SIG-M5 (cell line): Measurements from ENCODE around the gene ANKDD1A.

Experiments
- DNase-seq: peaks from one replicate; lab custom pipeline; 2025; lab: John Stamatoyannopoulos, UW

The ANKDD1A gene

DNA sequence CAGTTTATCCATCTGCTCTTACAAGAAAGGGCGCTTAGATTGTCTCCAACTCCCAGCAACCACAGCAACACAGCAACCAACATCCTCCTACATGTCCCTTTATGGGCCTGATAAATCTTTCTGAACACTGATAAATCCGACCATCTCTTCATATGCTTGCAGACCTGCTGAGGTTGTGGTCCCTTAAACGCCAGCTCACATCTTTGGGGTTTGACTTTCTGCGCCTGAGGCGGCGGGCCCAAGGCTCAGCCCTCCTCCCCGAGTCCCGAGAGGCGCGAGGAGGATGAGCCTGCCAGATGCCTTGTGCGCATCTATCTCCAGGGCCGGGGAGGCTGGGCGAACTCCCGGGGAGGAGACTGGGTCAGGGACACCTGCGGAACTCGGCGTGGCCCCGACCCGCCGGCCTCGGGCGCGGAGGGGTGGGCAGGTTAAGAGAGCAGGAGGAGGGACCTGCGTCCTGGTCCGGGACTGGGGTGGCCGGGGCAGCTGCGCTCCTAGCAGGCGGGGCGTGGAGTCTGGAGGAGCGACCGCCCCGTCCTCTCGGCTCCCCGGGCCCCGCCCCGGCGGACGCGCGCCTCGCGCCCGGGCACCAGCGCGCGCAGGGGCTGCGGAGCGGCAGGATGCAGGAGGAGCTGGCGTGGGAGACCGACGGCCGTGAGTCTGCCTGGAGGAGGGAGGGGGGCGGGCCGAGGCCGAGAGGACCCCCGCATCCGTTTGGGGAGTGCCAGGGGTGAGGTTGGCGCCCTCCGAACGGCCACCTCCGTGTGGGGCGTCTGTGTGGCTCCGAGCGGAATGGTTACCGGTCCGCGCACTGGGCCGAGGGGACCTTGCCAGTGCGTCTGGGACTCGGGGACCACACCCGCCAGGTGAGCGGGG lies at the start of gene ANKDD1A:
Gene ANKDD1A, plus strand, starts transcription at position 592 of the 876 bp plus-strand sequence. Its CDS starts 29 bp downstream, at position 621.
- DNase-seq: no peak

DNA sequence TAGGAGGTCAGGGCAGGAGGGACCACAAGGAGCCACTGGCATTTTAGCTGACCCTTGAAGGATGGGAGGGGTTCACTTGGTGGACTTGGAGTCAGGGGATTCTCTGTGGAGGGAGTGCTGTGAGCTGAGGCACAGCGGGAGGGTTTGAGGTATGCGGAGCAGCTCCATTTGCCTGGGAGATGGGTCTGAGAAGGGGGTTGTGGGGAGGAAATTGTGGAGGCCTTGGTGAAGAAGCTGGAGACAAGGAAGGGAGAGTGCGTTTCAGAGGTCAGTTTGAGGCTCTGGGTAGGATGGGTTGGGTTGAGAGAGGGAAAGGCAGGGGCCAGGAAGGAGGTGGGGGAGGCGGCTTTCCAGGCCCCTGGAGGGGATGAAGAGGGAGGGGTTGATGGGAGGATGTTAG lies 49.7 kb upstream of the ANKDD1A start:
- no peak for DNase-seq

DNA sequence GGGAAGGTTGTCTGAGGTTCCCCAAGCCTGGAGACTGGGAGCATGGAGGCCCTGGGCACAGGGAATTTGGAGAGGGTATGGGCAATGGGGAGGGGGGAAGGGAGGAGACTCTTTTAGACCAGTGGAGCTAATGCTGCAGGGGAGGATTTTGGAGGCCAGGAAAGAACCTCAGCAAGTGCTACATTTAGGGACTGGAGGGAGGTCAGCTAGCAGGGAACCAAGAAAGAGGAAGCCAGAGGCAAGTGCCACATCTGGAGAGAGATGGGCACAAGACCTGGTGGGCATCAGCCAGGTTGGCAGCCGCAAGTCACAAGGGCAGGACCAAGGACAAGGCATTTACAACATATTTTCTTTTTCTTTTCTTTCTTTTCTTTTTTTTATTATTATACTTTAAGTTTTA lies 49.3 kb upstream of the ANKDD1A start:
- DNase-seq: no peak

DNA sequence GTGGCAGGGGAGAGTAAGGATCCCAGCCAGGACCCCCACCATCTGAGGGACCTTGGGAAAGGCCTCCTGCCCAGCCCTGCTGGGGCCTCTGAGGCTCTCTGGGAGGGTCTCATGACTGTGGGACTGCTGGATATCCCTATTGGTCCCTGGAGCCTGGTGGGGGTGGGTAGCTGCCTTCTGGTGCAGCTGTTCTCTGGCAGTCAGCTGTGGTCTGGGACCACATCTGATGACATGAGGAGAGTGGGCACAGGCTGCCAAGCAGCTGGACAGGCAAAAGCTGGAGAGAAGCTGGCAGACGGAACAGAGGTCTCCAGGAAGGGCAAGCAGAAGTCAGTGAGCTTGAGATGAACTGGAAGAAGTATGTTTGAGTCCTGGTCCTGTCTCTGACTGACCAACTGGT lies 47.6 kb upstream of the ANKDD1A start:
- no peak for DNase-seq

DNA sequence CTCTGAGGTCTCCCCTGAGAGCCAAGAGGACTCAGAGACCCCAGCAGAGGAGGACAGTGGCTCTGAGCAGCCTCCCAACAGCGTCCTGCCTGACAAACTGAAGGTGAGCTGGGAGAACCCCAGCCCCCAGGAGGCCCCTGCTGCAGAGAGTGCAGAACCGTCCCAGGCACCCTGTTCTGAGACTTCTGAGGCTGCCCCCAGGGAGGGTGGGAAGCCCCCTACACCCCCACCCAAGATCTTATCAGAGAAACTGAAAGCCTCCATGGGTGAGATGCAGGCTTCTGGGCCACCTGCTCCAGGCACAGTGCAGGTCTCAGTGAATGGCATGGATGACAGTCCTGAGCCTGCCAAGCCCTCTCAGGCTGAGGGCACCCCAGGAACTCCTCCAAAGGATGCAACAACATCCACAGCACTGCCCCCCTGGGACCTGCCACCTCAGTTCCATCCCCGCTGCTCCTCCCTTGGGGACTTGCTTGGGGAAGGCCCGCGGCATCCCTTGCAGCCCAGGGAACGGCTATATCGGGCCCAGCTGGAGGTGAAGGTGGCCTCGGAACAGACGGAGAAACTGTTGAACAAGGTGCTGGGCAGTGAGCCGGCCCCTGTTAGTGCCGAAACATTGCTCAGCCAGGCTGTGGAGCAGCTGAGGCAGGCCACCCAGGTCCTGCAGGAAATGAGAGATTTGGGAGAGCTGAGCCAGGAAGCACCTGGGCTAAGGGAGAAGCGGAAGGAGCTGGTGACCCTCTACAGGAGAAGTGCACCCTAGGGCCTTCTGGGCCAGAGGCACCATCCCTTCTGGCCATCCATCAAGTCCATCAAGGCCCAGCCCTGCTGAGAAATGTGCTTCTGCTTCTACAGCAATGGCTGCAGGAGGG lies 46.3 kb upstream of the ANKDD1A start:
- no peak for DNase-seq

DNA sequence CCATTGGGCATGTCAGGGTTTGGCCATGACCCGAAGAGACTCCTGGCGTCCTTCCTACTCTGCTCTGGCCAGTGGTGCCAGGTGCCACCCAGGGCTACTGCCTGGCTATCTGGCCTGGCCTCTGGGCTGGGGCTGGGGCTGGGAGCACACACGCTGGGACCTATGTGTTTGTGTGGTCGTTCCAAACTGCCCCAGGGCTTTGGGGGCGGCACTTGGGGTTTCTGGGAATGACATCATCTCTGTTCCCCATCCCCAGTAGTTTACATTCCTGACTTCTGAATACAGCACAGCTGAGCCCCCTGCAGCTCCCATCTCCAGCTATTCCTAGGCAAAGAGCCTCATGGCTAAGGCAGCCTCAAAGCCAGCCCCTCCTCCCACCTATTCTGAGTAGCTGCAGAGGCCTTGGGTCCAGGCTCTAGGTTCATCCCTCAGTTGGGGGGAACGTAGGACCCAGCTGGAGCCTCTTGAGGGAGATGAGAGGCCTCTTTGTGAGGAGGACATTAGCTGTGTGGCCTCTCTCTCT lies 45.6 kb upstream of the ANKDD1A start:
- DNase-seq: no peak

DNA sequence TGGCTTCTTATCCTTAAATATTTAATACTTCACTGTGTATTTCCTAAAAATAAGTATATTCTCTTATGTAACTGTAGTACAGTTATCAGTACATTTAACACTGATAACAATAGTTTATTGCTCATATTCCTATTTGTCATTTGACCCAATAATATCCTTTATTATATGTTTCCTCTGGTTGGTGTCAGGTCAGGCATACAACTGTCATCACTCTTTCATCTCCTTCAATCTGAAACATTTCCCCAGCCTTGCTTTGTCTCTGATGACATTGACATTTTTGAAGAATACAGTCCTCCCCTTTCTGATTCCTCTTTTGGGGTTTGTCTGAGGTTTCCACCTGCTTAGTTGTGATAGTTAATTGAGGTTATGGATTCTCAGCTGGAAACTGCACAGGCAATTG lies 42.2 kb upstream of the ANKDD1A start:
- DNase-seq: no peak

DNA sequence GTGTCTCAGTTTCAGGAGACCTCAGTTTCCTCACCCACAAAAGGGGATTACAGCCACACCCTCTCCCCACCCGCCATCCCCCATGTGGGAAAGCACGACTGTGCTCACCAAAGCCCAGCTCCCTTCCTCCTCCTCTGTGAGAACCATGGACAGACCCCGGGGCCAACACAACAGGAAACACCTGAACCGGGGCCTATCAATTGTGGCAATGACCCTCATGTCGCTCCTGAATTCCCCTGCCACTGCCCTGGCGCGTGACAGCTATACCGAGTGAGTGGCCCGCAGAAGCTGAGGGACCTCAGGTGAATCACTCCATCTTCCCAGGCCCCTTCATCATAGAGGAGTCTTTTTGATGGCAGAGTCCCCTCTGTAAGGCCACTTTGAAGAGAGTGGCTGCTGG lies 41.3 kb upstream of the ANKDD1A start:
- DNase-seq: no peak

DNA sequence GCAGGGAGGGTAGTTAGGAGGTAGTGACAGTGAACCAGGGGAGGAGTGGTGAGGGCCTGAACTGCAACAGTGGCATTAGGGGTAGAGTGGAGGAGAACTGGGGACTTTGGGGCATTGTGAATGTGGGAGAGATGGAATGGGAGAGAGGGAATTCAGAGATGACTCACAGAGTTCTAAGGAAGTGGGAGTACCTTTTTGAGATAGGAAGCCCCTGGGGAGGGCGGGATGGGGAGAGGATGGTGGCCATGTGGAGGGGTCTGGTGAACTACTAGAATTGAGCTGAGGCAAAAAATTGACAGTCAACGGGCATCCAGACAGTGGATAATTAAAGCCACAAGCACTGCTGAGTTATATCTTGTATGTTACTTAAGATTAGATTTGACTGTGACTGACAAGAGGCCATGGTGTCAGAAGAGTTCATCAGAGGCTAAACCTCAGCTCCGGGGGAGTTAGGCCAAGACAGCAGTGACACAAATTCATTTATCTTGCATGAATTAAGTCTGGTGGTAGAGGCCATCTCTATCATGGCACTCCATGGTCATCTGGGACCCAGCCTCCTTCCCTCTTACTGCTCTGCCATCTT lies 36.0 kb upstream of the ANKDD1A start:
- DNase-seq: no peak

DNA sequence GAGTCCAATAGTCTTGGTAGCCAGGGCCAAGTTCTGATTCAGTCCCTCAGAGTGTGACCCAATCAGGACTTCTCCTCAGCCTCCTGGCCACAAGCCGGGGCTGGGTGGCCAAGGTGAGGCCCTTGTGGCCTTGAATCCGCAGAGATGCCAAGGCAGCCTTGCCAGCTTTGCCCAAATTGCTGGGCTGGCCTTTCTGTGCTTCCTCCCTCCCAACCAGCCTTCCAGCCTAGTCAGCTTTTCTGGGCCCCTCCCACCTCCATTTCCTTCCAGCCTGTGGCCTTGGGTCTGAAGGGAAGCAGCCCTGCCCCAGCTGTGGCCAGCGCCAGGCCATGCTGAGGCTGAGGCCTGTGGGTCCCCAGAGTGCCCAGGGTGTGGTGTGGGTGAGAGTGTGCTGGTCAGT lies 34.3 kb upstream of the ANKDD1A start:
- DNase-seq: no peak

DNA sequence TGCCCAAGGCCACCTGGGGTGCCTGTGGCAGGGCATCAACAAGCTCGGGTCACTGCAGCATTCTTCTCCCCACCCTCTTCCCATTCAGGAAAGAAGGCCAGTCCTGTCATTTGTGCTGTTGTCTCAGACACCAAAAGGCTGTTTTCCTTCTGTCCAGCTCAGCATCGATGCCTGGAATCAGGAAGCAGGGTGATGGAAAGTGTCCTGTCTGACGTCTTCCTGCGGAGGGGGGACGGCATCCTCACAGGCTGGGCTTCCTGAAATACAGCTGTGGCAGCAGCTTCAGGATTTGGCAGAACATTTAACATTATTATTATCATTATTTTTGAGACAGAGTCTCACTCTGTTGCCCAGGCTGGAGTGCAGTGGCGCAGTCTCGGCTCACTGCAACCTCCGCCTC lies 33.0 kb upstream of the ANKDD1A start:
- DNase-seq: no peak

DNA sequence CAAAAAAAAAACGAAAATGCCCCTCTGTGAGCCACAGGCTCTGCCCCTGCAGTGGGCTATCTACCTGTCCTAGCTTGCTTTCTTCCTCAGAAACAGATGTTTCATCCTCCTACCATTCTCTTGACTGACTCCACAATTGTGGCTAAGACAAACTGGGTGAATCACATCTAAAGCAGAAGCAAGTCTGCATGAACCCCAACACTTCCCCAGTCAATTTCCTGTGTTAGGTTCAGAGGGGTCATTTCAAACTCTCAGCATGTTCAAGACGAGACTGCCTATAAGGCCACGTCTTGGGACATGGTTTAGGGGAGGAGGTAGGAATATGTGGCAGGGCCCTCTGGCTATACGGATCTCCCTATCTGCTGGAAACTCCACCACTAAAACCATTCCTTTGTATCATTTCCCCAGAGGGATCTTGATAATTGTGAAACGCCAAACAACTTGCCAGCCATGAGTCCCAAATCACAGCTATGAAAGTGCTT lies 28.6 kb upstream of the ANKDD1A start:
- DNase-seq: peak; percentile 32

DNA sequence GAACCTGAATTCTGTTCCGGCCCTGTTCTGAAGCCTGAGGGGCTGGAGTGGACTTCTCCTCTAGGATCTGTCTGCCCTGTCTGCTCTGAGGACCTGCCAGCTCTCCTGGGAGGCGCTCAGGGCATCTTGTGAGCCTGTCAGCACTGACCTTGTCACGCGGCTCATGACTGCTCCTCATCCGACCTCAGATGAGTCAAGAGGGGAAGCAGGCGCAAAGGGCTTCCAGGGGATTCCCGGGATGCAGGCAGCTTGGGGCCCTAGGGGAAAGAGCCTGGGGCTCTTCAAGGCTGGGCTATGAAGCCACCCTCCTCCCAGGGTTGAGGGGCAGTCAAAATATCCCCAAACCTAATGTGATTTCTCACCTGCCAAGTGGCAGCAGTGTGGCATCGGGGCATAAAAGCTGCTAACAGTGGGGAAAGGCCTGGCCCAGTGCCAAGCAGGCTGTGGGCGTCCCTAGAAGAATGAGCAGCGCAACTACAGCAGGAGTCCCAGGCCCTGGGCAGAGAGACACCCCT lies 27.6 kb upstream of the ANKDD1A start:
- DNase-seq: no peak

DNA sequence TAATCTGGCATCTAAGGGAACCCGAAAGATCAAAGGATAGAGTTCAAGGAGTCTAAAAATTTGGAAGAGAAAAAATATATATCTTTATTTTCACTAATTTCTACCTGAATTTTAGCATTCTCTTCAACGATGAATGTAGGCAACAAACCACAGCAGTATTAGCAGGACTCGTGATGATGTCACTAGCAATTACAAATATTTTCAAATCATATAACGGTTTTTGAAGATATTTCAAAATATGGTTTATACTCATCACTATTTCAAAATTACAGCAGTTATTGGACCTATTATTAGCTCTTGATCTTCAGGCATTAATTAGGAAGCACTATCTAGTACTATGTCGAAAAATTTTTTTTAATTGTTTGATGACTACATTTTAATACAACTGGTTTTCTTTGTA lies 27.0 kb upstream of the ANKDD1A start:
- DNase-seq: no peak

DNA sequence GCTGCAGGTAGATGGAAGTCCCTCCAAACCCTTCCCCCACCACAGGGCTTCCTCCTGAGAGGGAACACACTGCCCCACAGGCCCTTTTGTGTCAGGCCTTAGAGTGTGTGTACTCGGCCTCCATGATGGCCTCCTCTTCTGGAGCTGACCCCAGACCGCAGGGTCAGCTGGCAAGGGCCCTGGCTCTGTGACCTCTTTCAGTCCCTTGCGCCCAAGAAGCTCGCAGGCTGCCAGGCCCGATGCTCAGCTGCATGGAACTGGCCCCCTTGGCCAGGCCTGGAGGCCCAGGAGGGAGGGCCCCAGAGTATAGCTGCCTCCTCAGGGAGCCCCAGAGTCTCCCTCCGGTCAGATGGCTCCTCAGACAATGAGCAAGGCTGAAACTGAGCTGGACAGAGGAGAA lies 23.4 kb upstream of the ANKDD1A start:
- no peak for DNase-seq

DNA sequence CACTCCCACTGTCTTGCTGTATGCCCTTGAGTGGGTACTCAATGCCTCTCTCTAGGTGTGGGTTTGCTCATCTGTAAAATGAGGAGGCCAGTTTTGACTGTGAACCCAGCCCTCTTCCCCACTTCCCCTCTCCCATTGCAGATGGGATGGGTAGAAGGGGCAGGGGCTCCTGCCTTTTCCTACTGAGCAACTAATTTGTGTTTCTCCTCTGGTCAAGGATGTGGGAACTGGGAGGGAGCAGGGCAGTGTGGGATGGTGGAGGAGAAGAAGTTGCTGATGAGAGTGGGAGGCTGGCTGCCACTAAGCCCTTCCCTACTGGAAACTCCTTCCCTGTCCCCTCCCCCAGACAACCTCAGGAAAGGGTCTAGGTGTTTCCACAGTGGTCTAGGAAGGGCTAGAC lies 20.1 kb upstream of the ANKDD1A start:
- no peak for DNase-seq

DNA sequence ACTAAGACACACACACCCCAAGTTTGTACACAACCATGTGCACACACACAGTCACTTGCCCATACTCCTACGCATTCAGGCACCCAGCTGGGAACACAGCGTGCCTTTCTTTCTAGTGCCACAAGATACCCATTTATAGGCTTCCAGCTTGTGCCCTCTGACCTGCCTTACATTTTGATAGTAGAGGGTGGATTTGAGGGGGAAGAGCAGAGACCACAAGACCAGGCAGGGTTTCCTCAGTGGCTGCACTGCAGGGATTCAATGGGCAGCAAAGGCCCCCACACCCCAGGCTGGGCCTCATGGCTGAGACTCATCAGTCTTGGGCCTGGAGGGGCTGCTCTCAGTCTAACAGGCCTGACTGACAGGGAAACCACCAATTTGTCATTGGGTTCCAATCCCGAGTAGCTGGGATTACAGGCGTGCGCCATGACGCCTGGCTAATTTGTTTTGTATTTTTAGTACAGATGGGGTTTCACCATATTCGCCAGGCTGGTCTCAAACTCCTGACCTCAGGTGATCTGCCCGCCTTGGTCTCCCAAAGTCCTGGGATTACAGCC lies 18.8 kb upstream of the ANKDD1A start:
- DNase-seq: no peak

DNA sequence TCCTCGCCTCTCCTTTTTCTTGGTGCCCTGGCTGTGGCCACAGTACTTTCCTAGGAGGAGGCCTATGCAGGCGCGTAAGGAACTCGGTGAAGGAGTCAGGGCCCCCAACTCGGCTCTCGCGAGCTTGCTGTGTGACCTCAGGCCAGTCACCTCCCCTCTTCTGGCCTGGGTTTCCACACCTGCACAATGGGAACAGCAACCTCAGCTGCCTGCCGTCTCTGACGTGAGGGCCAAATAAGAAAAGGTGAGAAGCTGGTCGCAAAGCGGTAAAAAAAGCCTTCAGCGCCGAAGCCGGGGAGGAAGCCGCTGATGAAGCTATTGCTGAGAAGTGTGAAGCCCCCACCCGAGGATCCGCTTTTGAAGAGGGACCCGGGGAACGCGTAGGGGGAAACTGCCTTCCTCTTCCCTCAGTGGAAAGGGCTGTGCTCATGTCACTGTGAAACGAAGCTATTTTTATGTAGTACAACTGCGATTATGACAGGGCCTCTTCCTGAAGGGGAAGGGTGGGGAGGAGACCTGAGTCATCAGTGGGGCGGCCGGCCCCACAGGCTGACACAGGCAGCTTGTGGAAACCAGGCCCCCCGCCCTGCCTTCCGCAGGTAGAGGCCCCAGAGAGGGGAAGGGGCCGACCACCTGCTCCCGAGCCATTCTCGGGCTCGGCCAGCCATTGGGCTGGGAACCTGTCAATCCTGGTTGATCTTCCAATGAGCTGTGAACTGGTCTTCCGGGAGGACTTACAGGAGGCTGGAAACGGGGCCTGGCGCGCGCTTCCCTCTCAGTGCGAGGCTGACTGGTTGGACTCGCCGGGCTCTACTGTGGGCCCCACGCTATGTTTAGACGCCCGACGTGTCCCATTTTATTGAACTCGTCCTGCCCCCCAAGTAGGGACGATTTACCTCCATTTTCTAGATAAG lies 18.0 kb upstream of the ANKDD1A start:
- DNase-seq: peak; percentile 97

DNA sequence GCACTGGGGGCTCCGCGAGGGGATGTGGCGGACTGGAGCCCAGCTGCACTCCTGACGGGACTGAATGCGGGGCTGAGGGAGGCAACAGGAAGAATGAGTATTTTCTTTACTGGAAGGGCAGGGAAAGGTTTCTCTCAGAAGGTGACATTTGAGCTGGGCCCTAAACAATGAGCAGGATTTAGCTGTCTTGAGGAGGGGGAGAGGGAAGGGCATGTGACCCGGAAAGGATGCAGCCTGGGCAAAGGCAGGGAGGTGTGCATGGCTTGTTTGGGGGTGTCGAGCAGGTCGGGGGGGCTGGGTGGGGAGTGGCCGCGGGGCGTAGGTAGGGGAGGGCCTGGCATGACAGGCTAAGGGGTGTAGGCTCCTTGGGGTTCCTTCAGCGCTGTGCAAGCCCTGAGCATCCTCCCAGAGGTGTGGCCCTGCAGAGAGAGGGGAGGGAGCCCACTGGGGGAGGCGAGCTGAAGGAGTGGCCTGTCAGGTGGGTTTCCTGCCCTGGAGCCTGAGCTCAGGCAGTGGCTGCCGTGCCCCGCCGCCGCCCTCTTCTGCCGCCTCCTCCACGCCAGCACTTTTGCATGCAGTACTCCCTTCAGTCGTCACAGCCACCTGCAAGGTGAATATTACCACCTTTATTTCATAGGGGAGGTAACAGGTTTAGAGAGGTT lies 17.2 kb upstream of the ANKDD1A start:
- DNase-seq: no peak
